ENCODE measurements around the gene ZNF76.
A peak's percentile ranks its signal among the peaks of the same experiment; 100 is the strongest.

DNA sequence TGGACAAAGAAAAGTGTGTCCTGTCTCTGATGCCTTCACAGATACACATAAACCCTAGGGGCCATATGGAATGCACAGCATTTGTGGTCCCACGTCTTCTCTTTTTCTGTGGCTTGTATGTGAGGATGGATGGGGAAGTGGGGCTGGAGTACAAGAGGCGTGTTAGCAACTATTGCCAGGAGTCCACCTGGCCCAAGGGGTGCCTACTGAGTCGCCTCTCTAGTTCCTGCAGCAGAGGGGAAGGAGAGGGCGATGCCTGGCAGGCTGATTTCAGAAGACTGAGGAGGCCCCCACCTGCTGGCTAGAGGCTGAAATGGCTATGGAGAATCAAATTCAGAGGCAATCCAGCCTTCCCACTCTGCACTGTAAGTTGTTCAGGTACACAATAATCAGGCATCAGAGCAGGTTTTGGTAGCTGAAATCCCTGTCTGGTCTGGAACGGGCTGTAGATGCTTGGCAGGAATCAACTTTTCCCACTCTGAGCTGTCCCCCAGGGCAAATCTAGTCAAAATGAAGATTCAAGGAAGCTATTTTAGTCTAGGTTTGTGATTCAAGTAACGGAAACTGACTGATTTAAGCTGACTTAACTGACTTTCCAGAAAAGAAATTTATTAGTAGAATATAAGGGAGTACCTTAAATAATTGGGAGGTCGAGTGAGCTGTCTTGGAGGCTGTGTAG lies 68.0 kb downstream of the ZNF76 start:
- TF ChIP-seq, protein P1, sequence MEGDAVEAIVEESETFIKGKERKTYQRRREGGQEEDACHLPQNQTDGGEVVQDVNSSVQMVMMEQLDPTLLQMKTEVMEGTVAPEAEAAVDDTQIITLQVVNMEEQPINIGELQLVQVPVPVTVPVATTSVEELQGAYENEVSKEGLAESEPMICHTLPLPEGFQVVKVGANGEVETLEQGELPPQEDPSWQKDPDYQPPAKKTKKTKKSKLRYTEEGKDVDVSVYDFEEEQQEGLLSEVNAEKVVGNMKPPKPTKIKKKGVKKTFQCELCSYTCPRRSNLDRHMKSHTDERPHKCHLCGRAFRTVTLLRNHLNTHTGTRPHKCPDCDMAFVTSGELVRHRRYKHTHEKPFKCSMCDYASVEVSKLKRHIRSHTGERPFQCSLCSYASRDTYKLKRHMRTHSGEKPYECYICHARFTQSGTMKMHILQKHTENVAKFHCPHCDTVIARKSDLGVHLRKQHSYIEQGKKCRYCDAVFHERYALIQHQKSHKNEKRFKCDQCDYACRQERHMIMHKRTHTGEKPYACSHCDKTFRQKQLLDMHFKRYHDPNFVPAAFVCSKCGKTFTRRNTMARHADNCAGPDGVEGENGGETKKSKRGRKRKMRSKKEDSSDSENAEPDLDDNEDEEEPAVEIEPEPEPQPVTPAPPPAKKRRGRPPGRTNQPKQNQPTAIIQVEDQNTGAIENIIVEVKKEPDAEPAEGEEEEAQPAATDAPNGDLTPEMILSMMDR (IDR thresholded peaks at IDR 0.05; ENCODE audit: low read length): peak; percentile 81
- TF ChIP-seq EZH2 (optimal IDR thresholded peaks at IDR 0.05; ENCODE audit: low read depth, low read length) (no peak), EZH2phosphoT487 (IDR thresholded peaks at IDR 0.05; ENCODE audit: low read length) (no peak)

All from MM.1S (cell line).